ENCODE measurements around the gene ELSPBP1.
"Not testable (repeated sequence)": the region's sequence is repeated elsewhere in the genome, so short reads cannot be mapped to it uniquely, and the experiment has no call there.

The ELSPBP1 gene

GRCh38 chr19:48064509-48064908, 70.1 kb downstream of the ELSPBP1 start:
- TF ChIP-seq ZFX (IDR thresholded peaks at IDR 0.05) (no peak), CTCF (conservative IDR thresholded peaks at IDR 0.05) (no peak)
- H3K27ac ChIP-seq: no peak overlapping the region

- no peak overlapping the region for H3K27ac ChIP-seq
- TF ChIP-seq ZFX (IDR thresholded peaks at IDR 0.05): no peak
- TF ChIP-seq CTCF (conservative IDR thresholded peaks at IDR 0.05): no peak
Observed at GRCh38 chr19:48069435-48069834, 75.0 kb downstream of the ELSPBP1 start.

GRCh38 chr19:48070177-48070769, 75.8 kb downstream of the ELSPBP1 start:
- H3K27ac ChIP-seq: not testable (repeated sequence)

Data from C4-2B (cell line).